22Rv1 (cell line): ENCODE measurements around the gene STARD7.

Experiments used
- ZFX ChIP-seq: fragments of 450-650 bp; IDR thresholded peaks from 2 replicates; pipeline ENCODE4 v1.6.1; 2017; ENCODE audit warnings: antibody characterized with exemption, borderline replicate concordance
- TF ChIP-seq, protein P1 (sequence below): fragments of 450-650 bp; IDR thresholded peaks from 2 replicates; pipeline ENCODE4 v1.5.1; 2017; ENCODE audit warnings: mild to moderate bottlenecking

DNA sequence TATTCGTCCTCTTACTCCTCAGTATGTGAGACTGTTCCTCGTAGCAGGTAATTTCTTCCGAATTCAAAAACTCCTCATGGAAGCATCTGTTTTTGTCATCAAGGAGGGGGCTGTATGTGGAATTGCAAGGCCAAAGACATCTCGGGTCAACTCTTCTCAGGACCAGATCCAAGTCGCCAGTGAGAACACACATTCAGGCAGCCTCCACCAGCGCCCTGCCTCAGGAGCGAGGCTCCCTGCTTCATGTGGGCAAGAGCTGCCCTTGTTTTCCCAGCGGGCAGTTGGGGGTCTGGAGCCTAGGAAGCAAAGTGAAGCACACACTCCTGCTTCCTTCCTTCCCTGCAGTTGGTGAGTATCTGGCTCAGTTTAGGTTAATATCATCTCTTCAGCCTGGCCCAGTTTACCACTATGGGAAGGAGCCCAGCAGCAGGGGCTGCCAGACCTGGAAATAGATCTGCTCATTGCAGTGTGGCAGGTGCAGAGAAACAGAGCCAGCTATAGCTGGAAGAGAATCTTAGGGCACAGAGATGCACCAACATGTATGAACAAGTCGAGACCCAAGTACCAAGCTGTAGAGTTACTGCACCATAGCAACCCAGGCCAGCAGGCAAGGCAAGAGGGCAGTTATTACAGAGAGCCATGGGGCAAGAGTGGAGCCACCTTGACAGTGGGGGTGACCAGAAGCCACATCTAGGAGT, 31.9 kb upstream of the STARD7 start:
- TF ChIP-seq, protein P1, sequence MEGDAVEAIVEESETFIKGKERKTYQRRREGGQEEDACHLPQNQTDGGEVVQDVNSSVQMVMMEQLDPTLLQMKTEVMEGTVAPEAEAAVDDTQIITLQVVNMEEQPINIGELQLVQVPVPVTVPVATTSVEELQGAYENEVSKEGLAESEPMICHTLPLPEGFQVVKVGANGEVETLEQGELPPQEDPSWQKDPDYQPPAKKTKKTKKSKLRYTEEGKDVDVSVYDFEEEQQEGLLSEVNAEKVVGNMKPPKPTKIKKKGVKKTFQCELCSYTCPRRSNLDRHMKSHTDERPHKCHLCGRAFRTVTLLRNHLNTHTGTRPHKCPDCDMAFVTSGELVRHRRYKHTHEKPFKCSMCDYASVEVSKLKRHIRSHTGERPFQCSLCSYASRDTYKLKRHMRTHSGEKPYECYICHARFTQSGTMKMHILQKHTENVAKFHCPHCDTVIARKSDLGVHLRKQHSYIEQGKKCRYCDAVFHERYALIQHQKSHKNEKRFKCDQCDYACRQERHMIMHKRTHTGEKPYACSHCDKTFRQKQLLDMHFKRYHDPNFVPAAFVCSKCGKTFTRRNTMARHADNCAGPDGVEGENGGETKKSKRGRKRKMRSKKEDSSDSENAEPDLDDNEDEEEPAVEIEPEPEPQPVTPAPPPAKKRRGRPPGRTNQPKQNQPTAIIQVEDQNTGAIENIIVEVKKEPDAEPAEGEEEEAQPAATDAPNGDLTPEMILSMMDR = no peak
- TF ChIP-seq ZFX = no peak
